Activated CD4-positive, alpha-beta memory T cell treated with anti-CD3 and anti-CD28 coated beads, Interleukin-2, amount 10 ng/mL, durations not matched to agents 7 days and 5 days (primary cell): Measurements from ENCODE around the gene KCNAB1. TPM values are rescaled to one million over a fixed set of nuclear protein-coding genes. Genes with fewer than 3 reads are reported as not detected.
"Not testable (repeated sequence)": the region's sequence is repeated elsewhere in the genome, so short reads cannot be mapped to it uniquely, and the experiment has no call there.

Source experiments
- CTCF ChIA-PET: fragments of 350-600 bp; sonication (Branson Sonifier 250); formaldehyde crosslinking; loops from one replicate; lab custom pipeline; 2021; ENCODE audit warnings: antibody characterized with exemption, inconsistent platforms; lab: Charles Lee
- POLR2A ChIA-PET: fragments of 350-600 bp; sonication (Branson Sonifier 250); formaldehyde crosslinking; loops from one replicate; lab custom pipeline; 2021; ENCODE audit warnings: antibody characterized with exemption; lab: Charles Lee
- DNase-seq: peaks from one replicate; pipeline ENCODE4 v3.0.0-alpha.2; 2020
- H3K27ac Mint-ChIP-seq: one replicate; pipeline ENCODE4 v1.8.0; 2021; ENCODE audit warnings: mild to moderate bottlenecking, mixed read lengths
- H3K27me3 Mint-ChIP-seq: one replicate; pipeline ENCODE4 v1.8.0; 2021; ENCODE audit warnings: mixed read lengths
- H3K36me3 Mint-ChIP-seq: one replicate; pipeline ENCODE4 v1.8.0; 2021; ENCODE audit warnings: low read depth, mixed read lengths
- H3K4me1 Mint-ChIP-seq: one replicate; pipeline ENCODE4 v1.8.0; 2021; ENCODE audit warnings: mixed read lengths
- H3K4me3 Mint-ChIP-seq: one replicate; pipeline ENCODE4 v1.8.0; 2021; ENCODE audit warnings: mild to moderate bottlenecking, mixed read lengths
- H3K9me3 Mint-ChIP-seq: one replicate; pipeline ENCODE4 v1.8.0; 2021; ENCODE audit warnings: mixed read lengths
- total RNA-seq, 2 experiments: library from RNA; stranded (reverse); gene quantifications; one replicate each; pipeline ENCODE4 v1.2.3, GENCODE V29; 2021

KCNAB1 gene
- total RNA-seq, 2 experiments from 2014 or later: not detected

DNA sequence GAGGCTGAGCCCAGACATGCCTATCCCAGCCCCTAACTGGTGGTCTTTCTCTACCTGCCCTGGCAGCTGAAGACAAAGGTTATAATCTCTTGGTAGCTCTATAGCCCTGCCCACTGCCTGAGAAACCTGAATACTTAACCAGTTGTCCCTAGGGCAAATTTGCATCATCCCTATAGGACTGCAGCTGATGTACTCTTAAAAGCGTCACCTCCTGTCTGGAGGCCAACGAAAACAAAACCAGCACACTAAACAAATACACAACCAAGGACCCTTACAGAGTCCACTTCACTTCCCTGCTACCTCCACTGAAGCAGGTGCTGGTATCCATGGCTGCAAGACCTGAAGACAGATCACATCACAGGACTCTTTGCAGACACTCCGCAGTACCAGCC lies 98.0 kb downstream of the KCNAB1 start:
- Mint-ChIP-seq H3K4me3 (no peak overlapping the region), H3K36me3 (no peaks in the 10 kb centered on the region), H3K4me1 (no peaks in the 10 kb centered on the region)

DNA sequence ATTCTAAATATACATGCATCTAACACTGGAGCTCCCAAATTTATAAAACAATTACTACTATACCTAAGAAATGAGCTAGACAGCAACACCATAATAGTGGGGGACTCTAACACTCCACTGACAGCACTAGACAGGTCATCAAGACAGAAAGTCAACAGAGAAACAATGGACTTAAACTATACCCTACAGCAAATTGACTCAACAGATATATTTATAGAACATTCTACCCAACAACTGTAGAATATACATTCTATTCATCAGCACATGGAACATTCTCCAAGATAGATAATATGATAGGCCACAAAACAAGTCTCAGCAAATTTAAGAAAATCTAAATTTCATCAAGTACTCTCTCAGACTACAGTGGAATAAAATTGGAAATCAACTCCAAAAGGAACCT lies 102.0 kb downstream of the KCNAB1 start:
- H3K4me3 Mint-ChIP-seq, H3K27me3 Mint-ChIP-seq, H3K27ac Mint-ChIP-seq, POLR2A ChIA-PET, CTCF ChIA-PET, H3K36me3 Mint-ChIP-seq, H3K9me3 Mint-ChIP-seq, H3K4me1 Mint-ChIP-seq, DNase-seq: not testable (repeated sequence)

More for the DNA sequence above, 98.0 kb downstream of the KCNAB1 start:
- ChIA-PET CTCF (no interaction called here), POLR2A (no interaction called here)
- H3K27ac Mint-ChIP-seq: no peak overlapping the region
- peaks cover 2% of the 10 kb centered on the region for H3K9me3 Mint-ChIP-seq
- no peak for DNase-seq
- no peaks in the 10 kb centered on the region for H3K27me3 Mint-ChIP-seq

DNA sequence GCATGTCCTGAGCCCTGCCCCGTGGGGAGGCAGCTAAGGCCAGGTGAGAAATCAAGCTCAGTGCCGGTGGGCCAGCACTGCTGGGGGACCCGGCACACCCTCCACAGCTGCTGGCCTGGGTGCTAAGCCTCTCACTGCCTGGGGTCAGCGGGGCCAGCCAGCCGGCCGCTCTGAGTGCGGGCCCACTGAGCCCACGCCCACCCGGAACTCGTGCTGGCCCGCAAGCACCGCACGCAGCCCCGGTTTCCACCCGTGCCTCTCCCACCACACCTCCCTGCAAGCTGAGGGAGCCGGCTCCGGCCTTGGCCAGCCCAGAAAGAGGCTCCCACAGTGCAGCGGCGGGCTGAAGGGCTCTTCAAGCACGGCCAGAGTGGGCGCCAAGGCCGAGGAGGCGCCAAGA lies 103.7 kb downstream of the KCNAB1 start:
- H3K27ac Mint-ChIP-seq, H3K27me3 Mint-ChIP-seq, H3K36me3 Mint-ChIP-seq, H3K9me3 Mint-ChIP-seq, POLR2A ChIA-PET, DNase-seq, H3K4me1 Mint-ChIP-seq, H3K4me3 Mint-ChIP-seq: not testable (repeated sequence)
- CTCF ChIA-PET: interaction anchor here (1.5 kb wide), 1 partner anchor 12 kb away, joined by 3 read pairs; no protein-coding TSS in a partner anchor

DNA sequence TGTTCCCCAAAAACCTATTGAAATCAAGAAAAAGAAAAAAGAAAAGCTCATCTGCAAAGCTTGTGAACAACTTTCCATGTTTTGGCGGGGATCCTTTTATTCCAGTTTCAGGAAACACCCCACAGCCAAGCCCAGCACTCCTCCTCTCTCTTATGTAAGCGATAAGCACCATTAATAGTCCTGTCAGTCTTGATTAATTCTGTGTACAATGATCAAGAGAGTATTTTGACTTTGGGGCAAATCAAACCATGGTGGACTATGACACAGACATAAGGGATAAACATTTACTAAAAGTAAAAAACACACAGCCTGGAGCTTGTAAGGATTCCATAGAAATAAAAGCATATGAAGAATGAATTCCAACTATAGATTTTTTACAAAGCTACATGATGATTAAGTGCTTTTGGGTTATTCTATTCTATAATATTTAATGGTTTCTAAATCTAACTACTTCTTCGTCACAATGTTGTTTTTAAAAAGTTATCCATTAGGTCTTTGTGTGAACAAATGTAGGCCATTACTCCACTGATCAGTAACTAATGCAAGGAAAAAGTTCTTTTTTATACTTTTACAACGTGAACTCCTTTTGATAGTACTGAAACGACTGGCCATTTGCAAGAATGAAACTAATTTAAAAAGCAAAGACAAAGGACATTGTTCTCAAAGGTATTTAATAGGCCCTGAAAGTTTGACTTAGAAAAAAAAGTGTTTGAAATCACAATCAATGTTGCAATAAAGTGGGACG lies 106.5 kb downstream of the KCNAB1 start:
- Mint-ChIP-seq H3K36me3 (no peaks in the 10 kb centered on the region), H3K4me3 (no peak overlapping the region)
- CTCF ChIA-PET: interaction anchor here (0.7 kb wide), 1 partner anchor 183 kb away, joined by 4 read pairs; no protein-coding TSS in a partner anchor

DNA sequence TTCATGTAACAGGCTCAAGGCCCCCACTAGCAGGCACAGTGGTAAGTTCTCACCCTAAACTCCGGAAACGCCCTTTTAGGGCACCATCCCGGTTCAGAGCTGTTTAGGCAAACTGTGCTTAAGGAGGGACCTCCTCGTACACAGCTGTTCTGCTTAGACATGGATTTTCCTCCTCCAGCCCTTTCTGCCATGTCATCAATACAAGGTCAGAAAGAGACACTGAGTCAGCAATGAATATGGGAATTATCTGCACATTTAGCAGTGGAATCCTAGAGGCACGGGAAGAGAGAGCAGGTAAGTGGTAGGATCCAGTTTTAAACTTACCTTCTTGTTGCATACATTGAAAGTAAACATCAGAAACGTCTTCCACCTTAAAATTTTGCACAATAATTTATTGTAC lies 107.3 kb downstream of the KCNAB1 start:
- H3K36me3 Mint-ChIP-seq: no peaks in the 10 kb centered on the region
- H3K27ac Mint-ChIP-seq: no peak overlapping the region
- peaks cover 2% of the 10 kb centered on the region for H3K9me3 Mint-ChIP-seq
- CTCF ChIA-PET: no interaction called here
- POLR2A ChIA-PET: no interaction called here
- DNase-seq: no peak
- H3K4me3 Mint-ChIP-seq: no peak overlapping the region
- H3K4me1 Mint-ChIP-seq: no peaks in the 10 kb centered on the region
- peaks cover 16% of the 10 kb centered on the region for H3K27me3 Mint-ChIP-seq

More for the DNA sequence above, 106.5 kb downstream of the KCNAB1 start:
- POLR2A ChIA-PET: no interaction called here
- Mint-ChIP-seq H3K9me3 (peaks cover 2% of the 10 kb centered on the region), H3K27ac (no peak overlapping the region), H3K4me1 (no peaks in the 10 kb centered on the region), H3K27me3 (peaks cover 16% of the 10 kb centered on the region)
- no peak for DNase-seq

DNA sequence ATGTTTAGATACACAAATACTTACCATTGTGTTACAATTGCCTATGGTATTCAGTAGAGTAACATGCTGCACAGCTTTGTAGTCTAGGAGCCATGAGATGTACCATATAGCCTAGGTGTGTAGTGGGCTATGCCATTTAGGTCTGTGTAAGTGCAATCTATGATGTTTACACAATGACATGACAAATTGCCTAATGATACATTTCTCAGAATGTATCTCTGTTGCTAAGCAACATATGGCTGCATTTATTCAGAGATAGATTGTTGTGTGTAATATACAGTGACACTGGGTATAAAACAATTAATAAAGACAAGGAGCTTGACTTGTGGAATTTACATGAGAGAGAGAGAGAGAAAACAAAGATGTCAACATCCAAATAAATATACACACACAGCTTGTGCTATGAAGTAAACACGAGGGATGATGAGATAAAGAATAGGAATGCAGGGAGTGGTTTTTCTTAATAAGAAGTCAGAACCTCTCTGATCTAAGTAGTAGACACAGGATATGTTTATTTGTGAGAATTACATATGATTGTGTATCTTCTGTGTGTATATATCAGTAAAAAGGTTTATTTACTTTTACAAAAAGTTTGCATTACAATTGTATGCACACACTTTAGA lies 110.0 kb downstream of the KCNAB1 start:
- ChIA-PET POLR2A (no interaction called here), CTCF (no interaction called here)
- no peak overlapping the region for H3K27ac Mint-ChIP-seq
- H3K9me3 Mint-ChIP-seq: no peaks in the 10 kb centered on the region
- no peaks in the 10 kb centered on the region for H3K36me3 Mint-ChIP-seq
- no peak for DNase-seq
- peaks cover 22% of the 10 kb centered on the region for H3K27me3 Mint-ChIP-seq
- H3K4me1 Mint-ChIP-seq: no peaks in the 10 kb centered on the region
- no peak overlapping the region for H3K4me3 Mint-ChIP-seq

DNA sequence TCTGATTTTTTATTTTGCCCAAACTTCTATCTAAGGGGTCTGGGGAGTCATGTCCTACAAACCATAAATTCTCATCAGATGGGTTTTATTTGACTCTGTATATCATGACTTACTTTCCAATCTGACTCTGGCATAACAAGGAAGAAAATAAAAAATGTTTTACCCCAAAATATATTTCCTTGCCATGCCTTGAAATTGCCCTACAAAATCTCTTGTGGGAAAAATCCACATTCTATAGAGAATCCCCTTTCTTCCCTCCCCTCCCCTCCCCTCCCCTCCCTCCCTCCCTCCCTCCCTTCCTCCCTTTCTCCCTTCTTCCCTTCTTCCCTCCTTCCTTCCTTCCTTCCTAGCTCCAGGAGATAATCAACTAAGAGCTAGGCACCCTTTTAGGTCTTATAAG lies 110.8 kb downstream of the KCNAB1 start:
- DNase-seq, H3K36me3 Mint-ChIP-seq, H3K4me3 Mint-ChIP-seq, CTCF ChIA-PET, POLR2A ChIA-PET, H3K4me1 Mint-ChIP-seq, H3K27ac Mint-ChIP-seq, H3K9me3 Mint-ChIP-seq: not testable (repeated sequence)
- H3K27me3 Mint-ChIP-seq: peaks cover 23% of the 10 kb centered on the region

DNA sequence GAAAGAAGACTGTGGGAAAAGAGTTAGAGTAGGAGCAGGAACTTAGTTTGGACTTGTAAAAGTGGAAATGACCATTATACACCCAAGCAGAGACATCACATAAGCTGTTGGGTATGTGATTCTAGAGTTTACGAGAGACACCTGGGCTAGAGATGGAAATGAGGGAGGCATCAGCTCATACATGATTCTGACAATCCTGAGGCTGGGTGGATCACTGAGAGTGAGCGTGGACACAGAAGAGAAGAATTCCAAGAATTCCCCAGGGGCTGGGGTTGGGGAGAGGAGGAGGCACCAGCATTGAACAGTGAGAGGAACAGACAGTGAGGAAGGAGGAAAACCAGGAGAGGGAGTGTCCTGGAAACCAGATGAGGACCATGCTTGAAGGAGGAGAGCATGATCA lies 113.5 kb downstream of the KCNAB1 start:
- CTCF ChIA-PET: no interaction called here
- POLR2A ChIA-PET: no interaction called here
- Mint-ChIP-seq H3K4me1 (no peaks in the 10 kb centered on the region), H3K9me3 (no peaks in the 10 kb centered on the region), H3K4me3 (no peak overlapping the region), H3K27me3 (peaks cover 23% of the 10 kb centered on the region), H3K36me3 (no peaks in the 10 kb centered on the region), H3K27ac (no peak overlapping the region)
- no peak for DNase-seq

DNA sequence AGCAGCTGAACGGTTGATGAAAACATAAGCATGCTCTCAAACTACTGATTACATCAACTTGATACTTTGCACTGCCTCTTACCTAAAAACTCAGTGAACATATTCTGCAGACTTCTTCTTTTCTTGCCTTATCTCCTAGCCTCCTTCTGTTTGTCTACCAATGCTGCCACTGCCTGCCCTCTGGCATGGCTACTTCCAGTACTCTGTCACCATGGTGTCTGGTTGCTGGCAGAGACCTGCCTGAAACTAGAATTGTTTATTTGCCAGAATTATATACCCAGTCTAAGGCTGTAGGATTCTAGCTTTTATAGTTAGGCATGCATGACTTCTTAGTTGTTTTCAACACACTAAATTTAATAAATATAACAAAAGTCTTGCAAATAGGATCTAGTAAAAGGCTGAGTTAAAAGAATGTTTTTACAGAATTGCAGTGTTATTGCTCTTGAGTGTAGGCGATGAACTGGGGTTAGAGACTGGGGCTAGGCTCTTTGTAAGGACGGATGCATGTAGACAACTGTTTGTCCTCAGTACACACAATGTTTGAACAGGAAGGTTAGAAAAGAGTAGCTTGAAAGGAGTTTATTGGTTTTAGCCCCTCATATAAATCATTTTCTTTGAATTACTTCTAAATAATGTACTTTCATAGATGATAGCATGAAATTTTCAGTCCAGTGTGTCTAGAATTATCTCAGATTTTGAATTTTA lies 116.3 kb downstream of the KCNAB1 start:
- ChIA-PET CTCF (no interaction called here), POLR2A (no interaction called here)
- Mint-ChIP-seq H3K4me1 (no peaks in the 10 kb centered on the region), H3K36me3 (no peaks in the 10 kb centered on the region), H3K4me3 (no peak overlapping the region), H3K27me3 (peaks cover 18% of the 10 kb centered on the region), H3K9me3 (no peaks in the 10 kb centered on the region), H3K27ac (no peak overlapping the region)
- DNase-seq: no peak

DNA sequence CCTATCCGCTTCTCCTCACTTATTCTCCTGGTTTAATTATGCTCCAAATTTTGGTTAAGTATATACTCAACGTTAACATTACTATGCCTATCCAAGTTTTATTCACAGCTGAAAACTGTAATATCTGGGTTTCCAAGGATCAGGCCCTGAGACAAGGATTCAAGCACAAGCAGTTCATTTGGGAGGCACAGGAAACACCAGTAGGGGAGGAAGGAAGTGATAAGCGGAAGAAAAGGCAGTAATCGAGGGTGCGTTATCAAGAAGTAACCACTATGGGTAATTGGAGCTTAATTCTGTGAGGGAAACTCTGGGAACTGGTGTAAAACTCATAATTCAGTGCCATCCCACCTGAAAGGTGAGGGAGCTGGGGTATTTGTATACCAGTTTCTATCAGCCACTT lies 120.3 kb downstream of the KCNAB1 start:
- POLR2A ChIA-PET: no interaction called here
- no peaks in the 10 kb centered on the region for H3K9me3 Mint-ChIP-seq
- peaks cover 12% of the 10 kb centered on the region for H3K27me3 Mint-ChIP-seq
- DNase-seq: no peak
- no peak overlapping the region for H3K27ac Mint-ChIP-seq
- CTCF ChIA-PET: no interaction called here
- no peaks in the 10 kb centered on the region for H3K36me3 Mint-ChIP-seq
- no peaks in the 10 kb centered on the region for H3K4me1 Mint-ChIP-seq
- no peak overlapping the region for H3K4me3 Mint-ChIP-seq

DNA sequence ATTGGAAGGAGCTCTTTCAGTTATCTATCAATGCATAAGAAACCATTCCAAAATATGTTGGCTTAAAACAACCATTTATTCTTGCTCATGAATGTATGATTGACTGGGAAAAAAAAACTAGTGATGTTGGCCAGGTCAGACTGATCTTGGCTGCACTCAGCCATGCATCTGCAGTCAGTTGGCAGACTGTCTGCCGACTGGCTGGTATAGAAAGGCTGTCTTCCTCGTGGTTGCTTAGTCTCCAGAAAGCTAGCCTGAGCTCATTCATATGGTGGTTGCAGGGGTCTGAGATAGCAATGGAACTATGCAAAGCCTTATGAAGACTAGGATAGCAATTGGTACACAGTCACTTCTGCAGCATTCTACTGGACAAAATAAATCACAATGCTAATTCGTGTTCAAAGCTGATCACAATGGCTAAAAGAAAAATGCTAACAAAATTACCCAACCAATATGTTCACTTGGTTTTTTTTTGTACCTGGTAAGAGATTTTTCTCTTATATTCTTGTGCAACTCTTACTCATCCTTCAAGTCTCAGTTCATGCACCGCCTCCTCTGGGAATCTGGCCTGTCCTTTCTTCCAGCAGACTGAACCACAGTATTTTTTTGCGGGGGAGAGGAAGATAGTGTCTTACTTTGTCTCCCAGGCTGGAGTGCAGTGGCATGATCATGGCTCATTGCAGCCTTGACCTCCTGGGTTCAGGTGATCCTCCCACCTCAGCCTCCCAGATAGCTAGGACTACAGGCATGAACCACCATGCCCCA lies 126.8 kb downstream of the KCNAB1 start:
- peaks cover 26% of the 10 kb centered on the region for H3K27me3 Mint-ChIP-seq
- no peaks in the 10 kb centered on the region for H3K36me3 Mint-ChIP-seq
- ChIA-PET POLR2A (no interaction called here), CTCF (no interaction called here)
- H3K9me3 Mint-ChIP-seq: no peaks in the 10 kb centered on the region
- H3K4me1 Mint-ChIP-seq: no peaks in the 10 kb centered on the region
- H3K27ac Mint-ChIP-seq: no peak overlapping the region
- no peak overlapping the region for H3K4me3 Mint-ChIP-seq
- no peak for DNase-seq

DNA sequence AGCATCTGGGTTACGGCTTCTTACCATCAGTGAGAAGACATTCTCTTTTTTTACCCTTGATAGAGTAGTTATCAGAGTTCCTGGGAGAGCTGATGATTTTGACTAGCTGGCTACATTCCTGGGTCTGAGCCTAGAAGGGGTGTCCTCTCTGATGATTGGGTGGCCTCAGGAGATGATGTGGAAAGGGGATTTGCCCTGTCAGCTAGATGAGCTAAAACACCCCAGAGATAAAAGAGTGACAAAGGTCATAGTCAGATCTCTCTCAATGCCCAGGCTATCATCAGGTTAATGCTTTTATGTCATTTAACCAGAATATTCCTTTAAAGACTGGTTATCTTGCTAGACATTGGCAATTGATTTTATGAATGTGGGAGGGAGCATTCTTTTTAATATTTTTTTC lies 130.2 kb downstream of the KCNAB1 start:
- ChIA-PET CTCF (no interaction called here), POLR2A (no interaction called here)
- H3K36me3 Mint-ChIP-seq: no peaks in the 10 kb centered on the region
- no peaks in the 10 kb centered on the region for H3K4me1 Mint-ChIP-seq
- no peaks in the 10 kb centered on the region for H3K9me3 Mint-ChIP-seq
- peaks cover 18% of the 10 kb centered on the region for H3K27me3 Mint-ChIP-seq
- H3K27ac Mint-ChIP-seq: no peak overlapping the region
- no peak for DNase-seq
- no peak overlapping the region for H3K4me3 Mint-ChIP-seq

DNA sequence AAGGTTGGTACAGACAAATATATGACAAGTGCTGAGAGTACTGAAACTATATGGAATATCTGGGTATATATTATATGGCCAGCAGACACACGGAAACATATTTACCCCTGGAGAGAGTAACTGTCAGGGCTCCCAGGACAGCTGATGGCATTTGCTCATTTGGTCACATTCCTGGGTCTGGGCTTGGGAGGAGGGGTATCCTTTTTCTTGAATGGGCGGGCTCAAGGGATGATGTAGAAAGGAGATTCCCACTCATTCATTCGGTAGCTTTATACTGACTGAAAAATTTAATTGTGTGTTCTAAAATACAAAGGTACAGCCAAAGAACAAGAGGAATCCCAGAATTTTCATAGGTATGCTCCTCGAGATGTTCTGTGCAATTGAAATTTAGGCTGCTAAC lies 131.0 kb downstream of the KCNAB1 start:
- no peak overlapping the region for H3K27ac Mint-ChIP-seq
- CTCF ChIA-PET: no interaction called here

More for the DNA sequence above, 131.0 kb downstream of the KCNAB1 start:
- no peaks in the 10 kb centered on the region for H3K36me3 Mint-ChIP-seq
- no peak for DNase-seq
- H3K4me1 Mint-ChIP-seq: no peaks in the 10 kb centered on the region
- no peak overlapping the region for H3K4me3 Mint-ChIP-seq
- H3K27me3 Mint-ChIP-seq: peaks cover 18% of the 10 kb centered on the region
- H3K9me3 Mint-ChIP-seq: no peaks in the 10 kb centered on the region
- POLR2A ChIA-PET: no interaction called here
